ENCODE data around the gene SLC25A22. TPM values are rescaled to one million over a fixed set of nuclear protein-coding genes. Genes with fewer than 3 reads are reported as not detected.

Gene SLC25A22
- total RNA-seq, 1 donor, result 16.8 TPM

GRCh38 chr11:833849-834311 lies 35.8 kb upstream of the SLC25A22 start:
- H3K4me3 ChIP-seq (ENCODE audit: low read depth, low read length), result peak overlapping the region; percentile 72
- DNase-seq (ENCODE audit: low read depth), result no peak
- no peak for TF ChIP-seq CTCF (IDR thresholded peaks at IDR 0.05; ENCODE audit: insufficient read depth, low read depth, low read length)

GRCh38 chr11:833114-833791 lies 35.2 kb upstream of the SLC25A22 start:
- DNase-seq (ENCODE audit: low read depth), result no peak
- H3K4me3 ChIP-seq (ENCODE audit: low read depth, low read length), result peak overlapping the region; percentile 72
- no peak for TF ChIP-seq CTCF (IDR thresholded peaks at IDR 0.05; ENCODE audit: insufficient read depth, low read depth, low read length)

GRCh38 chr11:832529-833113 lies 34.5 kb upstream of the SLC25A22 start, which contains the start of gene CD151:
TSS of gene CD151 (plus strand) at chr11:832952. CDS start at chr11:836070, 3,118 bp downstream.
- H3K4me3 ChIP-seq (ENCODE audit: low read depth, low read length), result peak within 1 kb of the TSS; percentile 72
- DNase-seq (ENCODE audit: low read depth), result peak; percentile 53
- no peak for TF ChIP-seq CTCF (IDR thresholded peaks at IDR 0.05; ENCODE audit: insufficient read depth, low read depth, low read length)

GRCh38 chr11:831961-832528 lies 34.0 kb upstream of the SLC25A22 start:
- H3K4me3 ChIP-seq (ENCODE audit: low read depth, low read length), result peak overlapping the region; percentile 57
- DNase-seq (ENCODE audit: low read depth), result no peak
- TF ChIP-seq CTCF (IDR thresholded peaks at IDR 0.05; ENCODE audit: insufficient read depth, low read depth, low read length), result no peak

- DNase-seq (ENCODE audit: low read depth), result no peak
- no peak overlapping the region for H3K4me3 ChIP-seq (ENCODE audit: low read depth, low read length)
- TF ChIP-seq CTCF (IDR thresholded peaks at IDR 0.05; ENCODE audit: insufficient read depth, low read depth, low read length), result no peak
Measured at GRCh38 chr11:831118-831864, 33.2 kb upstream of the SLC25A22 start.

- peak overlapping the region; percentile 46 for H3K4me3 ChIP-seq (ENCODE audit: low read depth, low read length)
Measured at GRCh38 chr11:830295-831117, 32.4 kb upstream of the SLC25A22 start.

More at GRCh38 chr11:830295-831117, 32.4 kb upstream of the SLC25A22 start:
- DNase-seq (ENCODE audit: low read depth), result peak; percentile 63
- no peak for TF ChIP-seq CTCF (IDR thresholded peaks at IDR 0.05; ENCODE audit: insufficient read depth, low read depth, low read length)

Measured in fibroblast of villous mesenchyme (primary cell).